GM06990 (cell line): ENCODE data around the gene REEP1.

Experiments used
- DNase-seq: peaks from one replicate; pipeline ENCODE4 v3.0.0-alpha.2; 2011; ENCODE audit not compliant: insufficient read length; ENCODE audit errors: extremely low read depth
- H3K27me3 ChIP-seq: replicated peaks from 2 replicates; pipeline ENCODE4 v1.6.0; 2011; ENCODE audit warnings: low read length; ENCODE audit not compliant: control insufficient read depth, insufficient read depth
- H3K36me3 ChIP-seq: 2 replicates; pipeline ENCODE4 v1.5.1; 2011; ENCODE audit warnings: low read length; ENCODE audit not compliant: control insufficient read depth, insufficient read depth
- H3K4me3 ChIP-seq: replicated peaks from 2 replicates; pipeline ENCODE4 v1.5.1; 2011; ENCODE audit warnings: low read depth, mild to moderate bottlenecking, control low read depth, low read length
- CTCF ChIP-seq: IDR thresholded peaks from 2 replicates; pipeline ENCODE4 v1.5.1; 2011; ENCODE audit warnings: low read length, control low read depth, mild to moderate bottlenecking, inconsistent platforms; ENCODE audit not compliant: insufficient read depth, poor library complexity, severe bottlenecking

Gene REEP1

GRCh38 chr2:86274265-86274917, 63.0 kb downstream of the REEP1 start:
- no peak for TF ChIP-seq CTCF
- H3K4me3 ChIP-seq = no peak overlapping the region
- H3K27me3 ChIP-seq = no peaks in the 10 kb centered on the region
- DNase-seq = peak; percentile 34
- H3K36me3 ChIP-seq = no peaks in the 10 kb centered on the region

GRCh38 chr2:86272111-86272510, 65.3 kb downstream of the REEP1 start:
- DNase-seq = no peak
- Histone ChIP-seq H3K36me3 (no peaks in the 10 kb centered on the region), H3K27me3 (no peaks in the 10 kb centered on the region), H3K4me3 (no peak overlapping the region)
- TF ChIP-seq CTCF = no peak

GRCh38 chr2:86271248-86271647, 66.2 kb downstream of the REEP1 start:
- H3K27me3 ChIP-seq = no peaks in the 10 kb centered on the region
- H3K4me3 ChIP-seq = no peak overlapping the region
- no peak for DNase-seq
- no peaks in the 10 kb centered on the region for H3K36me3 ChIP-seq
- no peak for TF ChIP-seq CTCF

GRCh38 chr2:86263956-86264355, 73.5 kb downstream of the REEP1 start:
- no peaks in the 10 kb centered on the region for H3K36me3 ChIP-seq
- no peaks in the 10 kb centered on the region for H3K27me3 ChIP-seq
- DNase-seq = no peak
- no peak overlapping the region for H3K4me3 ChIP-seq
- no peak for TF ChIP-seq CTCF

- DNase-seq = no peak
- TF ChIP-seq CTCF = no peak
- no peaks in the 10 kb centered on the region for H3K27me3 ChIP-seq
- H3K4me3 ChIP-seq = no peak overlapping the region
- H3K36me3 ChIP-seq = no peaks in the 10 kb centered on the region
Observed at GRCh38 chr2:86260978-86261377, 76.4 kb downstream of the REEP1 start.

GRCh38 chr2:86258106-86258505, 79.3 kb downstream of the REEP1 start:
- no peak for DNase-seq
- no peaks in the 10 kb centered on the region for H3K36me3 ChIP-seq
- no peak overlapping the region for H3K4me3 ChIP-seq
- TF ChIP-seq CTCF = no peak
- no peaks in the 10 kb centered on the region for H3K27me3 ChIP-seq
